HG02588 (cell line): ENCODE results near the gene FOSL2.

Experiments
- ATAC-seq: cut with Tn5 transposase; IDR thresholded peaks from one replicate; pipeline ENCODE4 v1.9.1; 2021; ENCODE audit warnings: mild to moderate bottlenecking, moderate library complexity; ENCODE audit not compliant: unreplicated experiment

FOSL2 gene

DNA sequence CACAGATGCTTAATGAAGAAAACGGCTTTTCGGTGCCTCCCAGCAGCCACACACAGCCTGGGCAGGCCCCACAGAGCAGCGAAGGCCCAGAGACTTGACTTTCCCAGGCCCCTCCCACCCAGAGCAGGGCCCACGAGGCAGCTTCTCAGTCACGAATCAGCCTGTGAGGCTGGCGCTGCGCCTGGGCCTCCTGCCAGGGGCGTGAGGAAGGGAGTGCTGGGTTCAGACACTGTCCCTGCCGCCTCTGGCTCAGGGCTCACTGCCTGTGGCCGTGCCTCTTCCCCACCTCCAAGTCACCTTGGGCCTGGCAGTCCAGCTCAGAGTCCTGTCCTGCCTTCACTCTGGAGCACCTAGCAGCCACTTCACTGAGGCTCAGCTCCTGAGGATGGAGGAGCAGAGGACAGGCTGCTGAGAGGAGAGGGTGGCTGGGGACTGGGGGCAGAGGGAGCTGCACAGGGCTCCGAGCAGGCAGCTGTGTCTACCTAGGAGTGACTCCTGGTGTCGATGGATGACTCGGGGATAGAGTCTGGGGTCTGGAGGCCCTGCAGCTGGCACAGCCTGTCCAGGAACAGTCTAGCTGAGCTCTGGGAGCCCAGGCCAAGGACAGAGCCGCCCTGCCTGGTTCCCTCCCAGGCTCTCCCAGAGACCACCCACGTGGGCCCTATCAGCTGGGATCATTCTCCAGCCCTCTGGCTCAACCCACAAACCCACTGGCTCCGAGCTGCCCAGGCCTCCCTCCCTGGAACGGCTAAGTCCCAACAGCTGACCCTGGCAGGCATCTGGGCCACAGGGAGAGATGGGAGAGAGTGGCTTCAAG, 36.4 kb upstream of the FOSL2 start:
- ATAC-seq, result no peak

DNA sequence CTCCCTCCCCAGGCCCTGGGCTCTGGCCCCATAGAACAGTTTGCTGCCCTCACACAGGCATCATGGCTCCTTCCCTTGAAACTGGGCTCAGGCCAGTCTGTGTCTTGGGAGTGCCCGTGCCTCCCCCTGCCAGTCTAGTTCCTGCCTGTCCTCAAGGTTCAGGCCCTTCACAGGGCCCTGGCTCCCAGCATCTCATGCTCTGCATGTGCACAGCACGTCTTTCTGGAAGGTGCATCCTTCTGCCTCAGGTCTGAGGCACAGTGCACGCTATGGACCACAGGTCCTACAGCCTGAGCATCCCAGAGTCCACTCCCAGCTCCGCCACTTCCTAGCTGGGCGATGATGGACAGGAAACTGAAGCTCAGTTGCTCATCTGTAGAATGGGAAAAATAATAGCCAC, 35.6 kb upstream of the FOSL2 start:
- no peak for ATAC-seq

GRCh38 chr2:28357948-28358667, 34.5 kb upstream of the FOSL2 start:
- ATAC-seq, result no peak

GRCh38 chr2:28358668-28359201, 33.9 kb upstream of the FOSL2 start:
- no peak for ATAC-seq

DNA sequence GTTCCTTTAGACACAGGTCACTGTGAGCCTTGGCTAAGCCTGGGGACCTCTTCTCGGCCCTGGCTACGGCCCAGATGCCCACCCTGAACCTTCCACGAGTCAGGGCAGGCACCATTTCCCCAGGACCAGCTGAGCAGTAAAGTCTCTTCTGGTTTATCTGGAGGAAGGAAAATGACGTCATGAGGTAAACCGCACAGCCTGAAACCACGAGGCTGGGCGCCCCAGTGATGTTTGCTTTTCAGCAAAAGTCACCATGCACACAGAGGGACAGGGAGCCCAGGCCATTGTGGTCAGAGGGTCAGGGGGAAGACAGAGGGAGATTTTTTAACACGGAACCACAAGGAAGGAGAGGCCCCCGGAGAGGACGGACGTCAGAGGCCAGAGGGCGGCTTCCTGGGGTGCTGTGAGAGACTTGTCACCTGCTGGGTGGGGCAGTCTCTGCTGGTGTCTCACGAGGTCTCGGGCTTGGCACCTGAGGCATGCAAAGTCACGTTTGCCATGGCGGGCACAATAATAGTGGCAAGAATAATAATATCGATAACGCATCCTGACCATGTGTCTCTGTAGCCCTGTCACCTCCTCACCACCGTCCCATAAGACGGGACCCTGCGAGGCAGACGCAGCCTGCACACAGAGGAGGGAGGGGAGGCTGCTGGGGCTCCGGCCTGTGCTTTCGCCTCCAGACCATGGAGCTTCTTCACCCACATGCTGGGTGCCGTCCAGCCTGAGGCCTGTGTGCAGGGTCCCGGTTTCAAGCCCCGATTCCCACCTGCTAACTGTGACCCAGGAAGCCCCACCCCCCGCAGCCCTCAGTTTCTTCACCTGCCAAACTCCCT, 33.2 kb upstream of the FOSL2 start:
- peak; percentile 61 for ATAC-seq

DNA sequence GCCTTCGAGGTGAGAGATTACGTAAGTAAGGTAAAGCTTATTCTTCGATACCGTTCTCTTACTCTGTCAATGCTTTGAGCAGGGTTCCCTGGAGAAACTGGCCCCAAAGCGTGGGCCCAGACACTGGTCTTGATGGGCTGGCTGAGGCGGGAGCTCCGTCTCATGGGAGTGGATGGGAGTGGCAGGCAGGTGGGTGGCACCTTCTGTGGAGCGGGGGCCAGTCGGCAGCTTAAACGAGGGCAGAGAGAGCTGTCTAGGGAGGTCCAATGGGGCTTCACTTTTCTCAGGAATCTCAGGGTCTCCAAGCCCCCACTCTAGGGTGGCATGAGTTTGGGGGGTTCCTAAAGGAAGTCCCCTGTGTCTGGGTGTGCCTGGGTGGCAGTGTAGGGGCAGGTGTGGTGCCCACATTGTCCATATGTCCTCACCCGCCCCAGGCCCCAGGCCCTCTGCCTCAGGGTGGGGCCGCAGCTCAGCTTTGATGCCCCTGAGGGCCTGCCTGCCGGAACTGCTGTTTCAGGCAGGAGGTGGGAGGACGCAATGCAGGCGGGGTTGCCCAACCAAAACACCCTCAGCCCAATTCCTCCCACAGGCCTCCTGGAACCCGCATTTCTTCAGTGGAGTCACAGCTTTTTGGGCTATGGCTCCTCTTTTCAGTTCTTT, 32.5 kb upstream of the FOSL2 start:
- no peak for ATAC-seq

GRCh38 chr2:28360718-28361293, 31.9 kb upstream of the FOSL2 start:
- no peak for ATAC-seq

DNA sequence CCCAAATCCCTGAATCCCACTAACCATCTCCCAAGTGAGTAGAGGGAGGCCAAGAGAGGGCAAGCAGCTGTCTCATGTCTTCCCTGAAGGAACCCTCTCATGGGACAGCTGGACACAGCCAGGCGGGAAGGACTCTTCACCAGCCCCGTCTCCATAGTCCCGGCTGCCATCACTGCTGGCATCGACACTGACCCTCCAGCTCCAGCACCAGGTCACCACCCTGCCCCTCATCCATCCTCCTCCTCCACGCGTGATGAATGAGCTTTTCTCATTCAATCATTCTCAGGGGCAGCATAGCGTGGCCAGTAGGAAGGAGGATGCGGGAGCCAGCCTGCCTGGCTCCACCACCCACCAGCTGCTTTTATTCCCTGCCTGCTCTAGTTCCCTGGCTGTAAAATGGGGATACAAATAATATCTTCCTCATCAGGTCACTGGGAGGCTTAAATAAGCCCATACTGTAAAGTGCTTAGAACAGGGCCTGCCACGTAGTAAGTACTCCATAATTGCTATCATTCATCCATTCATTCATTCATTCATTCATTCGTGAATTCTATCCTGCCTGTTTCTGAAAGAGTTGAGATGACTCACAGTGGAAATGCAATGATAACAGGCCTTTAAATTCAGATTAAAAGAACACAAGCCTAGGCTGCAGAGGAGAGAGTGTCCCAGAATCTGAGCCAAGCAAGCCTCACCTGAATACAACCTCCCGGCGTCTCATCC, 30.5 kb upstream of the FOSL2 start:
- ATAC-seq, result no peak

DNA sequence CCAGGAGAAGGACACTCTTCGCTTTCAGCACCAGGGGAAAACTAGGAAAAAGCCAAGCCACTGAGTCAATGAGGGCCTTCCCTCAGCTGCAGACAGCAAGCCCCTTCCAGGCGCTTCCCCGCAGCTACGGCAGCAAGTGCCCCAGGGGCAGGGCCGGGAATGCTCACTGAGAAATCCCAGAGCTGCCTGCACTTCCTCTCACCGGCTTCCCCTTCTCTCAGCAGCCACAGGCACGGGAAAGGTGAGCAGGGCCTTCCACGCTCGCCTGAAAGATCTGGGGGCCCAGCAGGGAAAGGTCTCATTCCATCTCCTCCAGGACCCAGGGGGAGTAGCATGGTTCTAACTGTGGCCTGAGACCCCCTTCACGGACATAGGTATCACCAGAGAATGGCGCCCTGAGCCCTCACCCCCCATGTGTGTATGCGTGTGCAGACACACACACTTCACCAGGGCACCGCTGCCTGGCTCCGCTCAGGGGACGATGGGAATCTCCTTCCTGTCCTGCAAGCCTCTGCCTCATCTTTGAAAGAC, 29.6 kb upstream of the FOSL2 start:
- no peak for ATAC-seq

GRCh38 chr2:28363686-28364280, 28.9 kb upstream of the FOSL2 start:
- no peak for ATAC-seq

- ATAC-seq, result no peak
These were observed 28.0 kb upstream of the FOSL2 start for GRCh38 chr2:28364610-28365009.

DNA sequence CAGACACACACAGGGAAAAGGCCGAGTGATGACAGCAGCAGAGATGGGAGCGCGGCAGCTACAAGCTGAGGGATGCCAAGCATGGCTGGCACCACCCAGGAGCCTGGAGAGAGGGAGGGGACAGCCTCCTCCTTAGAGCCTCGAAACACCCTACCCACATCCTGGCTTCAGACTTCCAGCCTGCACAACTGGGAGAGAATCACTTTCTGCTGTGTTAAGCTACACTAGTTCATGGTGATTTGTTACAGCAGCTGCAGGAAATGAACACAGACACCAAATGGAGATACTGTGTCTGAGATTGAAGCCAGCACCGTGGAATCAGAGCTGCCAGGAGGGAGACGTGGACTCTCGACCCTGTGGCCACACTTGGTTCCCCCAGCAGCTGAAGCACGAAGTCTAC, 27.5 kb upstream of the FOSL2 start:
- ATAC-seq, result no peak

- no peak for ATAC-seq
These were observed 26.5 kb upstream of the FOSL2 start for GRCh38 chr2:28366149-28366495.

DNA sequence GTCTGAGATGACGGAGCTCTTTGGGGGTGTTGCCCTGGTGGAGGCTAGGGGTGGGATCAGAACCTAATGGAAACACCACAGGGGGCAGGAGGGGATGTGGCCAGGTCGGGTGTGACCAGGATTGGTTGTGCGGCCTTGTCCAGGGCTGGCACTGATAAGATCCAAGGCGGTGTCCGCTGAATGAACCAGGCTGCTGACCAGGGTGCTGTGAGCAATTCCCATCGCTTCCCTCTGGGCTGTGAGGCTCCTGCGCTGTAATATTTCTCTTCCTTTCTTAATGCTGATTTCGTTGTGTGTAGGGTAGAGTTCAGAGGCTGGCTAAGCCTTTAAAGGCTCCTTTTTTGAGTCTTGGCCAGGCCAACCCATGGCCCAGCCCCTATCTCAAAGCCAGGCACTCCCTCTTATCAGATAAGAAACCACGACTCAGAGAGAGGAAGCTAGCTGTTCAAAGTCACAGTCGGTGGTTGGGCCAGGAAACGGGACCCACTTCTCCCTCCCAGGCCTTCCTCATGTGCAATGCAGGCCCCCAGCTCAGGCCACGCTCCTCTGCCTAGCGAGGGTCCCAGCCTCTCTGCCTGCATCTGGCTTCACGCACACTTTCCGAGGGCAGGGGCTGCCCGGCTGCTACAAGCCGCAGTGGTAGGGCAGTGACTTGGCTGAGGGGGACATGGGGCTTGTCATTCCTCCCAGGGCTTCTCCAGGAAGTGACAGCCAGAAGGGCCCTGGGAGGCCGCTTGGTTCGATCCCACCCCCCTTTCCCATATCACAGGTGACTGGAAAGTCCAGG, 26.0 kb upstream of the FOSL2 start:
- ATAC-seq, result no peak

GRCh38 chr2:28367667-28368356, 24.8 kb upstream of the FOSL2 start:
- no peak for ATAC-seq

DNA sequence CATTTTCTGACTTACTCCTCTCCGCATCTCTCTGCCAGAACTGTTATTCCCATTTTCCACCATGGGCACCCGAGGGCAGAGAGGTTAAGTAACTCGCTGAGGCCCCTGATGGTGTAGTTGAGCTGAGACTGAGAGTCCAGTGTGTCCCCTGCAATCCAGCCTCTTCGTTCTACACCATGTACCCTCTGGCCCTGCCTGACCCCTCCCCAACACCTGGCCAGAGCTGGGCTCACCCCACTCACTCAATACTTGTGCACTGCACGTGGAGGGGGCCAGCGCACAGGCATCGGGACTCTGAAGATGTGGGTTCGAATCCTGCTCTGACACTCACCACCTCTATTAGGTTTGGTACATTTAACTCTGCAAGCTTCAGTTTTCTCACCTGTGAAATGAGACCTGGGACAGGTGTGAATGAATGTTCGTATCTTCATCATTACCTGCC, 24.3 kb upstream of the FOSL2 start:
- no peak for ATAC-seq

DNA sequence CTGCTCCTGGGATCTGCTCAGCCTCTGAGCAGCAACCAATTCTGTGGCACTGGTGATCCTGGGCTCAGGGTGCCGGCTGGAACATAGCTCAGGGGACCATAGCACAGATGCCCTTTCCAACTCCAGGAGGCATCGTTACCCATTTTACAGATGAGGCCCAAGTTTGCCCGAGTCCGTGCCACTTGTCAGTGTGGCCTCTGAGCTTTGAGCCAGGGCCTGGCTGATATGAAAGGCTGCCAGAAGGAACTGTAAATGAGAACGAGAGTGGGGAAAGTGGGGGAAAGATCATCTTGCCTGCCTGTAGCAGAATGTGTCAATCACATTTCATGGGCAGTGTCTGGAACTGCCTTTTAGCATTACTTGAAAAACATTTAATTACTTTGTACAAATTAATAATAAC, 23.3 kb upstream of the FOSL2 start:
- ATAC-seq, result no peak

DNA sequence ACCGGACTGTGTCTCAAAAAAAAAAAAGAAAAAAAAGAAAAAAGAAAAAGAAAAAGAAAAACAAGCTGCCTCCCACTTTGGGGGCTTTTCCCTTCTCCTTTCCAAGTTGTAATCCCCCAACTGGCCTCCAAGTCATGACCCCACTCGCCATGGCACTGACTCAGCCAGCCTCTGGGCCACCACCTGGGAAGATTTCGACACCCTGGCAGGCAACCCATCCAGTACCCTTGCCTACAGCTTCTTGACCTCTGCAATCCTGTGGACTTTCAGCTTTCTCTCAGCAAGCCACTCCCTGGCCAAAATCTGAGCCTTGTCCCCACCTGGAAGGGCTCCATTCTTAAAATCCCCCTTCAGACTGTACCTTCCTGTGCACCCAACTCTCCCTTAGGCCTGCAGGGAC, 22.3 kb upstream of the FOSL2 start:
- no peak for ATAC-seq
